Thyroid gland (tissue), 4 donors: ENCODE data around the gene MAST4. TPM values are rescaled to one million over a fixed set of nuclear protein-coding genes. Genes with fewer than 3 reads are reported as not detected.
"Not testable (repeated sequence)": the region's sequence is repeated elsewhere in the genome, so short reads cannot be mapped to it uniquely, and the experiment has no call there.

ENCODE experiments used
- DNase-seq, 2 donors: peaks; one replicate each; pipeline ENCODE4 v3.0.0-alpha.2; 2019
- H3K27ac ChIP-seq, 3 donors: fragments of 200-600 bp; sonication (generic); 1 replicate in 2 of 3; 2 replicates in 1 of 3; pipeline ENCODE4 v1.5.1; 2016 to 2019; ENCODE audit warnings: mild to moderate bottlenecking in 1 of 3, moderate library complexity in 1 of 3
- H3K27me3 ChIP-seq: fragments of 200-600 bp; sonication (generic); one replicate; pipeline ENCODE4 v1.5.1; 2019
- H3K36me3 ChIP-seq, 2 donors: fragments of 200-600 bp; sonication (generic); one replicate each; pipeline ENCODE4 v1.5.1; 2016 to 2019
- H3K4me1 ChIP-seq, 2 donors: fragments of 200-600 bp; sonication (generic); one replicate each; pipeline ENCODE4 v1.5.1; 2017 to 2019
- H3K4me3 ChIP-seq, 3 donors: fragments of 200-600 bp; sonication (generic); replicated peaks in 1 of 3; 1 replicate in 2 of 3; 2 replicates in 1 of 3; pipeline ENCODE4 v1.5.1; 2016; ENCODE audit warnings: mild to moderate bottlenecking in 1 of 3
- H3K9me3 ChIP-seq: fragments of 200-600 bp; sonication (generic); one replicate; pipeline ENCODE4 v1.5.1; 2017
- CTCF ChIP-seq, 6 experiments: fragments of 200-600 bp in 3 of 6; fragments of 450-650 bp in 3 of 6; sonication (generic) in 3 of 6; IDR thresholded peaks; one replicate each; pipeline ENCODE4 v1.5.1; 2016 to 2019; ENCODE audit warnings: antibody characterized with exemption in 6 of 6, mild to moderate bottlenecking in 2 of 6, inconsistent platforms in 1 of 6, moderate library complexity in 1 of 6
- POLR2A ChIP-seq, 2 donors: fragments of 450-650 bp; IDR thresholded peaks; one replicate each; pipeline ENCODE4 v1.6.1; 2017; ENCODE audit warnings: antibody characterized with exemption in 2 of 2, mild to moderate bottlenecking in 2 of 2, moderate library complexity in 1 of 2
- WGBS, 2 donors: methylation state at CpG; one replicate each; pipeline ENCODE4 v1.1.5; 2017; 5-methylcytosine and 5-hydroxymethylcytosine counted together
- intact Hi-C: fragments of 100-400 bp; cut with DNase I; formaldehyde crosslinking; loops from one replicate; pipeline ENCODE4 v1.15.1; 2023
- total RNA-seq, 4 donors: library from RNA; depleted of rRNA; stranded (reverse); fragments of >200 nt; gene quantifications; one replicate each; pipeline ENCODE4 v1.2.3, GENCODE V29; 2016

The MAST4 gene
- total RNA-seq, 4 donors from 2014 or later, result 20.2 to 38.3 (median 24.4) TPM

GRCh38 chr5:66820630-66821207, 224.5 kb downstream of the MAST4 start:
- no peaks in the 10 kb centered on the region for H3K27me3 ChIP-seq
- H3K4me3 ChIP-seq, result no peak overlapping the region
- TF ChIP-seq POLR2A (IDR thresholded peaks at IDR 0.05) (no peak), CTCF (IDR thresholded peaks at IDR 0.05) (no peak)
- H3K4me1 ChIP-seq, result no peaks in the 10 kb centered on the region
- 94 to 96% methylated on average over 5 of the region's 5 CpGs for WGBS, 2 donors
- H3K9me3 ChIP-seq, result no peaks in the 10 kb centered on the region
- intact Hi-C loops, result no loop called here
- no peak overlapping the region for H3K27ac ChIP-seq
- DNase-seq, result no peak
- no peaks in the 10 kb centered on the region for H3K36me3 ChIP-seq

DNA sequence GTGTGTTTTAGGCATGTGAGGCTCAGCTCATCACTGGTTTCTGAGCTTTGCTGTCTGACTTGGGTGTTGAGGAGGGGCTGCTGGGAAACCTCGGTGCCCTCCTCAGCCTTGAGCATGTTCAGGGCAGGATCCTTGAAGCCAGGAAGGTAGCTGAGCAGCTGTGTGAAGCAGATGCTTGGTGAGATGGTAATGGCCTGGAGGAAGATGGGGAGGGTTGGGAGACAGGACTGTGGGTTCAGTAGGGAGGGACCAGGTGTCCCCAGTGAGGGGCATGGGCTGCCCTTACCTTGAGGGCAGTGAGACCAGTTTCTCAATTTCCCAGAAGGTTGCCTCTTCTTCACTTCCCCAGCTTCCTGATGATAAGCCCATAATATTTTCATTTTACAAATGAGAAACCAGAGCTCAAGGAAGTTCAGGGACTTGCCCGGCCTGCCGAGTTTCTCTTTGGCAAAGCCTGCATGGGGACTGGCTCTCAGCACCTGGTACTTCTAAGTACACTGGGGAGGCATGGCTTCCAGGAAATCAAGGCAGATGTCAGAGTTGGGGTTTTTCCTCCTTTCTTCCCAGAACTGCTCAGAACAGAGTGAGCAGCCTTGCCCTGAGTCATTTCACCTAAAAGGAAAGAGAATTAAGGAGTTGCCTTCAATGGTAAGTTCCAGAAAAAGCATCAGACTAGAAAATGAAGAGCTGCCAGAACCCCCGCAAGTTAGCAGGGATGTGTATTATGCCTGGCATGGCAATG, 225.7 kb downstream of the MAST4 start:
- H3K27ac ChIP-seq, result no peak overlapping the region
- DNase-seq, result no peak
- H3K4me1 ChIP-seq, result peaks cover under 1 to 9% of the 10 kb centered on the region in 2 donors
- no peaks in the 10 kb centered on the region for H3K27me3 ChIP-seq
- WGBS, 2 donors, result 78 to 84% methylated on average over 4 of the region's 4 CpGs
- intact Hi-C loops, result no loop called here
- no peaks in the 10 kb centered on the region for H3K36me3 ChIP-seq
- no peak overlapping the region for H3K4me3 ChIP-seq
- no peaks in the 10 kb centered on the region for H3K9me3 ChIP-seq
- no peak for TF ChIP-seq CTCF (IDR thresholded peaks at IDR 0.05)
- TF ChIP-seq POLR2A (IDR thresholded peaks at IDR 0.05), result no peak

DNA sequence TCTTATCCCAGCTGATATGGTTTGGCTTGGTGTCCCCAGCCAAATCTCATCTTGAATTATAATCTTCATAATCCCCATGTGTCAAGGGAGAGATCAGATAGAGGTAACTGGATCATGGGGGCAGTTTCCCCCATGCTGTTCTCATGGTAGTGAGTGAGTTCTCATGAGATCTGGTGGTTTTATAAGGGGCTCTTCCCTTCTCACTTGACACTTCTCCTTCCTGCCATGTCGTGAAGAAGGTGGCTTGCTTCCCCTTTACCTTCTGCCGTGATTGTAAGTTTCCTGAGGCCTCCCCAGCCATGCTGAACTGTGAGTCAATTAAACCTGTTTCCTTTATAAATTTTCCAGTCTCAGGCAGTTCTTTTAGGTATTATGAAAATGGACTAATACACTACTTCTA, 226.7 kb downstream of the MAST4 start:
- H3K9me3 ChIP-seq, H3K36me3 ChIP-seq, intact Hi-C loops, DNase-seq, H3K27ac ChIP-seq, H3K4me3 ChIP-seq, H3K27me3 ChIP-seq: not testable (repeated sequence)
- 85 to 94% methylated on average over 2 of the region's 2 CpGs for WGBS, 2 donors
- H3K4me1 ChIP-seq, result peaks cover 6 to 18% of the 10 kb centered on the region in 2 donors

DNA sequence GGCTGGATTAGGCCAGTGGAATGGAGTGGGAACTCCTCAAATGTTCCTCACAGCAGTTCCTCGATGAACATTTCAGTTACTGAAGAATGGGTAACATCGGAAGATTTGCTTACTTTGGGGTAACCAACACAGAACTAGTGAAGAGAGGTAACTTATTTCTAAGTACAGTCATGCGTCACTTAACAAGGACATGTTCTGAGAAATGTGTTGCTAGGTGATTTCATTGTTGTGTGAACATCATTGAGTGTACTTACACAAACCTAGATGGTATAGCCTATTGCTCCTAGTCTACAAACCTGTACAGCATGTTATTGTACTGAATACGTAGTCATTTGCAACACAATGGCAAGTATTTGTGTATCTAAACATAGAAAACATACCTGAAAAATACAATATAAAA, 228.3 kb downstream of the MAST4 start:
- H3K27me3 ChIP-seq, result no peaks in the 10 kb centered on the region
- no peaks in the 10 kb centered on the region for H3K36me3 ChIP-seq
- 95 to 97% methylated on average over 4 of the region's 4 CpGs for WGBS, 2 donors
- H3K4me3 ChIP-seq, result no peak overlapping the region
- H3K4me1 ChIP-seq, result peaks cover 7 to 21% of the 10 kb centered on the region in 2 donors
- H3K9me3 ChIP-seq, result no peaks in the 10 kb centered on the region
- no peak for DNase-seq
- H3K27ac ChIP-seq, result no peak overlapping the region
- intact Hi-C loops, result no loop called here
- TF ChIP-seq CTCF (IDR thresholded peaks at IDR 0.05) (no peak), POLR2A (IDR thresholded peaks at IDR 0.05) (no peak)

DNA sequence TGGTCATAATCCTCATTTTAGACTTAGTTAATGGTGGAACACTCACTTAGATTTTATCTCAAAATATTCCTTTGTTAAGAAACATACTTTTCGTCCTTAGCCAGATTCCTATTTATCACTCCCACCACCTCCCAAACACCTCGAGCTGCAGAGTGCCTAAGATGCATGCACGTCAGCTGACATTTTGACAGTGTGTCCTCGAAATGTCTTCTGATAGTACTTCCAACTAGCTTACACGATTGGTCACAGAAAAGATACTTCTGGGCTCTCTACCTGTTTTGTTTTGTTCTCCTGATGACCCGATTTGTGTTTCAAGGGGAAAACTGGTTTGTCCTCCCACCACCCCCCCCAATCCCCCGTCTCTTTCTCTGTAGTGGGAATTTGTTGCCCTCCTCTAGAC, 230.1 kb downstream of the MAST4 start:
- peaks cover 7 to 21% of the 10 kb centered on the region in 2 donors for H3K4me1 ChIP-seq
- WGBS, 2 donors, result 62 to 63% methylated on average over 7 of the region's 7 CpGs
- H3K27me3 ChIP-seq, result no peaks in the 10 kb centered on the region
- no peaks in the 10 kb centered on the region for H3K9me3 ChIP-seq
- no peaks in the 10 kb centered on the region for H3K36me3 ChIP-seq
- DNase-seq, result peak in 1 of 2 donors; percentile 9
- no peak overlapping the region for H3K4me3 ChIP-seq
- peak overlapping the region; percentile 25 to 75 (median 53) for H3K27ac ChIP-seq
- TF ChIP-seq POLR2A (IDR thresholded peaks at IDR 0.05) (no peak), CTCF (IDR thresholded peaks at IDR 0.05) (no peak)
- intact Hi-C loops, result no loop called here
